ENCODE data around the gene ARHGEF12.

Gene ARHGEF12

DNA sequence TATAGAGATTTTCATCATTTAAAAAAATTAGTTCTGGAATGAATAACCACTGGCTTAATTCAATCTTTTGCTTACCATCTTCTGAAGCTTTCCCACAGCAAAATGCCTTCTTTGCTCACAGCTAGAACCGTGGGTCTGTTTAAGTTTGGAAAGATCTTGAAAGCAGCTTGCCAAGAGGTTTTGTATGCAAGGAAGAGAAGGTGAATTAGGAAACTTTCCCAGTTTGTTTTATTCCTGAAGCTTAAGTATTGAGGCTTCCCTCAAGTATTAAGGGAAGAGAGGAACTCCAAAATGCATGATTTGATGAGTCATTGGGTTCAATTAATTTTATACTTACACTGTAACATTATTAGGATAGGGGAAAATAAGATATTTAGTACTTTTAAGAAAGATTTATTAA, 1.9 kb upstream of the ARHGEF12 start:
- TF ChIP-seq, protein P1, sequence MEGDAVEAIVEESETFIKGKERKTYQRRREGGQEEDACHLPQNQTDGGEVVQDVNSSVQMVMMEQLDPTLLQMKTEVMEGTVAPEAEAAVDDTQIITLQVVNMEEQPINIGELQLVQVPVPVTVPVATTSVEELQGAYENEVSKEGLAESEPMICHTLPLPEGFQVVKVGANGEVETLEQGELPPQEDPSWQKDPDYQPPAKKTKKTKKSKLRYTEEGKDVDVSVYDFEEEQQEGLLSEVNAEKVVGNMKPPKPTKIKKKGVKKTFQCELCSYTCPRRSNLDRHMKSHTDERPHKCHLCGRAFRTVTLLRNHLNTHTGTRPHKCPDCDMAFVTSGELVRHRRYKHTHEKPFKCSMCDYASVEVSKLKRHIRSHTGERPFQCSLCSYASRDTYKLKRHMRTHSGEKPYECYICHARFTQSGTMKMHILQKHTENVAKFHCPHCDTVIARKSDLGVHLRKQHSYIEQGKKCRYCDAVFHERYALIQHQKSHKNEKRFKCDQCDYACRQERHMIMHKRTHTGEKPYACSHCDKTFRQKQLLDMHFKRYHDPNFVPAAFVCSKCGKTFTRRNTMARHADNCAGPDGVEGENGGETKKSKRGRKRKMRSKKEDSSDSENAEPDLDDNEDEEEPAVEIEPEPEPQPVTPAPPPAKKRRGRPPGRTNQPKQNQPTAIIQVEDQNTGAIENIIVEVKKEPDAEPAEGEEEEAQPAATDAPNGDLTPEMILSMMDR (conservative IDR thresholded peaks at IDR 0.05; ENCODE audit: control insufficient read depth, insufficient read depth, low read depth, low read length) = no peak
- H3K4me3 ChIP-seq (ENCODE audit: control insufficient read depth, low read depth, low read length) = no peak overlapping the region
- no peak for DNase-seq (ENCODE audit: low read depth)

DNA sequence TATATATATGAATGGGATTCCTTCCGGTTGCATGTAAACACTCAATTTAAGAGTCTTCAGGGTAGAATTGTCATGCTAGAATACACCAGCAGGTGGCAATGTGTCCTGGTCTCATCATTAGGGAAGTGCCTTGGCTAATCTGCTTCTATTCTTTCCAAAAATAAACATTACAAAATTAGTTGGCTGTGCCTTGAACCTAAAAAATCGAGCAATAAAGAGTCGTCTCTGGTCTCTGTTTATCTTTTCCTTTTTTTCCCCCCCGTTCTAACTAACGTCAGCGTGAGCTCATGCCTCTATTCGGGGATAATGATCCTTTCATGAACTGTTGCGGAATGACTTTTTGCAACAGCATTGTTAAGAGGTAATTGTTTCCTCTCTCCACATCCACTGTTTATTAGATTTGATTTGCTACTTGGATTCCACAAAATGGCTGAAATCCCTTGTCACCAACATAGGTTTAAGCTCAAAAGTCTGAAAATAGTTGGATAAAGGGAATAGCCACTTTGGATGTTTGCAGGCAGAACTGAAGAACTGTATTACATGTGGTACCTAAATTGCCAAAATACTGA, 1.2 kb upstream of the ARHGEF12 start:
- TF ChIP-seq, protein P1 (conservative IDR thresholded peaks at IDR 0.05; ENCODE audit: control insufficient read depth, insufficient read depth, low read depth, low read length) = peak; percentile 72
- peak overlapping the region; percentile 65 for H3K4me3 ChIP-seq (ENCODE audit: control insufficient read depth, low read depth, low read length)
- peak; percentile 93 for DNase-seq (ENCODE audit: low read depth)

DNA sequence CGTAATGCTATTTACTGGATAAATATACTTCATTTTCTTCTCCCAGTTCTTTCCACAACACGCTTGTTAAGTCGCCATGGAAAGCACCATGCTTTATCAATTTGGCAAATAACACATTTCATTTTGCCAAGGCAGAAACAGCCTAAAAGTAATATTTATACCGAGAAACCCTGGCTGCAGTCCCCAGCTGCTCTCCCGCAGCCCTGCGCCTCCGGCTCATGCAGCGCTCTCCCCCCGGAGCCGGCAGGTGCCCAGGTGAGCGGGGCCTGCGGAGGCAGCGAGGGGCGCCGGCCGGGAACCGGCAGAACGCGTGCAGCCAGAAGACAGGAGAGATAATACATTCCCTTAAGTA, 681 bp upstream of the ARHGEF12 start:
- DNase-seq (ENCODE audit: low read depth) = no peak
- TF ChIP-seq, protein P1 (conservative IDR thresholded peaks at IDR 0.05; ENCODE audit: control insufficient read depth, insufficient read depth, low read depth, low read length) = no peak
- peak overlapping the region; percentile 65 for H3K4me3 ChIP-seq (ENCODE audit: control insufficient read depth, low read depth, low read length)

DNA sequence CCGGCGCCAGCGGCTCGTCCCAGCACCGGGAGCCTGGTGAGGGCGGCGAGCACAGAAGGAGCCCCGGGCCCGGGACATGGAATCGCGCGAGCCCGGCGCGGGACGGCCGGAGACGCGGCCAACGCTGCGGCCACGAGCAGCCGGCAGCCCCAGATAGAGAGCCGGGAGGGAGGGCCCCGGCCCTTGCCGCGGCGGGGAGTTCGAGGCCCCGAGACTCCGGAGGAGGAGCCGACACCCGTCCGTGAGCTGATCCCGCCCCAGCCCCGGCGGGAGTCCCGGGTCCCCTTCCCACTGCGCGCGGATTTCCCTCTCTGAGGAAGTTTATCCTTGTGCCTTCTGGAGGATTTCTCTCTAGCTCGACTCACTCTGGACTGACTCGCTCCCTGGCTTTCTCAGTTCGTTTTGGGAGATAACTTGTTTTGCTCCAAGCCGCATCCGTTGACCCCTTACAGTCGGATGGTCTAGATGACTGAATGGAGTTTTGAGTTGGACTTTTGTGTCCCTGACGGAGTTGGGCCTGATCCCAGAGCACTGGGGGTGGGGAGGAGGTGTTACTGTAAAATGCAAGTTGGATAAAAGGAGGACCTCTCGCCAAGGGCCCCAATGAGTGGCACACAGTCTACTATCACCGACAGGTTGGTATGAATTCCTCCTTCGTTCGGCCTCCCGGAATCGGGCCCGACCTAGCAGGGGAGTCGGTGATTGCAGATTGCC, 585 bp downstream of the ARHGEF12 start:
- DNase-seq (ENCODE audit: low read depth) = peak; percentile 33
- TF ChIP-seq, protein P1 (conservative IDR thresholded peaks at IDR 0.05; ENCODE audit: control insufficient read depth, insufficient read depth, low read depth, low read length) = no peak
- peak overlapping the region; percentile 91 for H3K4me3 ChIP-seq (ENCODE audit: control insufficient read depth, low read depth, low read length)

DNA sequence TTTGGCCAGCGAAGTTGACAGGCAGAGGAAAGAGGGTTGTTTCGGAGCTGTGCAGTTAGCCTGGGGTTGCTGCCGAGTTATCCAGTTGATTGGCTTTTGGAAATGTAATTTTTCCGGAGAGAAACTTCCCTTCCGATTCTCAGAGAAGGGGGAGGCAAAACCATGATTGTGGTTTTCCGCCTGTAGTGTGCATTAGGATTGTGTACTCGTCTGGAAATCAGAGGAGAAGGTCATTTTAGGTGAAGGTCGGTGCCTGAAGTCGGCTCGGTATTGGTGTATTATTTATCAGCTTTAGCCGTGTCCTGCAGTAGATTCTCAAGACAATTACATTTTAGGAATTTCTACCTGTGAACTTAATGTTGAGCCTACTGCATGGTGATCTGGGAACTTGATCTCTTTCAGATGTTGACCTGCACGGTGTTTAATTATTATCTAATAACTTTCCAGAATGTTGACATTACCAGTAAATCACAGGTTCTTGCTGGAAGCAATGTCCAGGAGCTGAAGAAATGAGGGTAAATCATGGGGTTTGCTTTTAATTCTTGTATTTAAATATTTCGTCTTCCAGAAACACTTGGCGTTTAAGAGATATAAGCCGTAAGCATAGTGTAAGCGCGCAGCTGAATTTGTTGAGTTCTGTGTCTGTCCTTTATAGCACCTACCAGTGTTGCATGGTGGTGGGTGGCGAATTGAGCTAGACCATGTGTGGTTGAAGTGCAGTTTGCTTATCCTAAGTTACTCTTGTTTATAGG, 1.3 kb downstream of the ARHGEF12 start:
- H3K4me3 ChIP-seq (ENCODE audit: control insufficient read depth, low read depth, low read length) = peak overlapping the region; percentile 91
- DNase-seq (ENCODE audit: low read depth) = peak; percentile 28
- TF ChIP-seq, protein P1 (conservative IDR thresholded peaks at IDR 0.05; ENCODE audit: control insufficient read depth, insufficient read depth, low read depth, low read length) = no peak

DNA sequence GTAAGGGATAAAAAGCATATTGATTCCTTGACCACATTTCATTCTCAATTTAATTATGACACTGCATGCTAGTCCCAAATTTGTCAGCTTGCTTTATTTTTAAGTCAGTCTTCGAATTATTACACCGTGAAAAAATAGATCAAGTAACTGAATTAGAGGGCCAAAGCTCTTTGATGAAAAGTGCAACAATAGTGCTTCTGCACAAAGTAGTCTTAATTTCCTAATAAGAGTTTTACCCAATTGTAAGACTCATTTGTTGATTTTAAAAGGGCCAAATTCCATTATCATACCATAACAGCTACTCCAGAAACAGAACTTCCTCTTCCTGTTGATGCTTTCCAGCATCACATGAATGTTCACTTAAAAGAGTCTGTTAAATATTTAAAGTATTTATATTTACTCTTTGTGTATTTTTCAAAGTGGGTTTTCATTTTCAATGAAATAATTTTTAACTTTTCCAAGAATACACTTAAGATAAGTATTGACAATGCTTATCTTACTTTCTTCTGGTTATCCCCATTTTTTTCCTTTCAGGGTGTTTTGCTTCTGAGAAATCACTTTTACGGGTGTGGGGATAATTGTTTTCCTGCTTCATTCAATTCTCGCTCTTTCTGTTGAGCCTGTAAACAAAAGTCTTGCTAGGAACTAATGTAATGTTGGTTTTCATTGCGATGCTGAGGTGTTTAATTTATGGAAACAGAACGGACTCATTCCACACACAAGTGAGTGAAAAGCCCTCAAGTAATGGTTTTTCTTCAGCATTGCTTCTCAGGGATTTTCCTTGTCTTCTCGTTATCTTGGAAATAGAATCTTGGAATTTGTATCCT, 2.1 kb downstream of the ARHGEF12 start:
- DNase-seq (ENCODE audit: low read depth) = peak; percentile 49
- TF ChIP-seq, protein P1 (conservative IDR thresholded peaks at IDR 0.05; ENCODE audit: control insufficient read depth, insufficient read depth, low read depth, low read length) = no peak
- peak overlapping the region; percentile 91 for H3K4me3 ChIP-seq (ENCODE audit: control insufficient read depth, low read depth, low read length)

Data from fibroblast of mammary gland (primary cell).